IPS DF 4.7 (cell line): ENCODE results near the gene POLN.
A peak's percentile ranks its signal among the peaks of the same experiment; 100 is the strongest.
"Not testable (repeated sequence)": the region's sequence is repeated elsewhere in the genome, so short reads cannot be mapped to it uniquely, and the experiment has no call there.

Experiments
- DNase-seq: peaks from one replicate; pipeline ENCODE4 v3.0.0-alpha.2; 2013; ENCODE audit warnings: low spot score; ENCODE audit errors: extremely low read depth

POLN gene

GRCh38 chr4:2042204-2042946, 199.5 kb downstream of the POLN start:
- DNase-seq = no peak

GRCh38 chr4:2041239-2042130, 200.4 kb downstream of the POLN start:
- DNase-seq = peak; percentile 53

GRCh38 chr4:2040391-2041238, 201.3 kb downstream of the POLN start:
- DNase-seq = no peak

- DNase-seq = no peak
Observed at GRCh38 chr4:2036866-2037265, 205.1 kb downstream of the POLN start.

- no peak for DNase-seq
Observed at GRCh38 chr4:2036327-2036726, 205.6 kb downstream of the POLN start.

GRCh38 chr4:2031161-2031560, 210.8 kb downstream of the POLN start:
- not testable (repeated sequence) for DNase-seq

GRCh38 chr4:2027120-2027519, 214.8 kb downstream of the POLN start:
- DNase-seq = not testable (repeated sequence)

- no peak for DNase-seq
Observed at GRCh38 chr4:2025817-2026216, 216.1 kb downstream of the POLN start.

- DNase-seq = no peak
Observed at GRCh38 chr4:2024683-2025082, 217.2 kb downstream of the POLN start.
